Measurements from ENCODE around the gene DOLK.

The DOLK gene

GRCh38 chr9:128906741-128907140 lies 40.7 kb downstream of the DOLK start:
- no peak for DNase-seq (ENCODE audit: low spot score)

GRCh38 chr9:128905964-128906363 lies 41.4 kb downstream of the DOLK start:
- DNase-seq (ENCODE audit: low spot score), result no peak

GRCh38 chr9:128903871-128904620 lies 43.4 kb downstream of the DOLK start:
- no peak for DNase-seq (ENCODE audit: low spot score)

DNA sequence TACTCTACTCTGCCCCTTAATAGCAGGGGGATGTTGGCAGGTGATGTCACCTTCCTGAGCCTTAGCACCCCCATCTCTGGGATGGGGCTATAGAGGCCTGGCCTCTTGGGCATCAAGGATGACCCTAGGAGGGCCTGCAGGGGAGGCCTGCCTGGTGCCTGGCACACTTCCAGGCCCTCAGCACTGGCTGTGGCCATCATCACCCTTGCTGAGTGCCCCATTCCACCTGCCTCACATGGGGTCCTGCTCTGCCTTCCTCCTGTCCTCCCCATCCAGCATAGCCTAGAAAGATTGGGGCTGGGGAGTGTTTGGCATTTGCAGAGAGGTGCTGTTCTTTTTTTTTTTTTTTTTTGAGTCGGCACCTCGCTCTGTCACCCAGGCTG lies 44.3 kb downstream of the DOLK start:
- no peak for DNase-seq (ENCODE audit: low spot score)

GRCh38 chr9:128902351-128903078 lies 44.9 kb downstream of the DOLK start:
- peak; percentile 82 for DNase-seq (ENCODE audit: low spot score)

DNA sequence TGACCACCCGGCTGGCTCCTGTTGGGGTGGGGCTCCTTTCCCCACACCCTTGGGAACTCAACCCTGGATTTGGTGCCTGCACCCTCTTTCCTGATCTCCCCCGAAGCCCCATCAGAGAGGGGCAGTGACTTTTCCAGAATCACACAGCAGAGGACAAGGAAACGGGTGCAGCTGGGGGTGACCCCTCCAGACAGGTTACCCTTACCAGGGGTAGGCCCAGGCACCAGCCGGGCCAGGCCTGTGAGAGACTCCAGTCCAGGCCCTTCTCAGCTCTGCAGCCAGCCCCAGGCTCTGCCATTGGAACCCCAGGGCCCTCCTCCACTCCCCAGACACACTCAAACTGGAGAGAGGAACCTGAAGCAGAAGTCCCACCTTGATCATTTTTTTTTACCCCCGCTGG lies 45.6 kb downstream of the DOLK start:
- no peak for DNase-seq (ENCODE audit: low spot score)

DNA sequence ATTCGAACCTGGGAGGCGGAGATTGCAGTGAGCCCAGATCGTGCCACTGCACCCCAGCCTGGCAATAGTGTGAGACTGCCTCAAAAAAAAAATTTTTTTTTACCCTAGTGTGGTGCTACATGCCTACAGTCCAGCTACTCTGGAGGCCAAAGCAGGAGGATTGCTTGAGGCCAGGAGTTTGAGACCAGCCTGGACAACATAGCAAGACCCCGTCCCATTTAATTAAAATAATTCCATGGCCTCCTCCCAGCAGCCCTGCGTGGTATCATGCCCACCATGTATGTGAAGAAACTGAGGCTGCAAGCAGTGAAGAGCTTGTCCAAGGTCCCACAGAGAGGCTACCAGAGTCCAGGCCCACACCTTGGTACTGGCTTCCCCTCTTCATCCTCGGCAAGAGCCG lies 46.0 kb downstream of the DOLK start:
- DNase-seq (ENCODE audit: low spot score), result no peak

- no peak for DNase-seq (ENCODE audit: low spot score)
Measured at GRCh38 chr9:128899566-128900322, 47.7 kb downstream of the DOLK start.

- no peak for DNase-seq (ENCODE audit: low spot score)
Measured at GRCh38 chr9:128898845-128899565, 48.4 kb downstream of the DOLK start.

DNA sequence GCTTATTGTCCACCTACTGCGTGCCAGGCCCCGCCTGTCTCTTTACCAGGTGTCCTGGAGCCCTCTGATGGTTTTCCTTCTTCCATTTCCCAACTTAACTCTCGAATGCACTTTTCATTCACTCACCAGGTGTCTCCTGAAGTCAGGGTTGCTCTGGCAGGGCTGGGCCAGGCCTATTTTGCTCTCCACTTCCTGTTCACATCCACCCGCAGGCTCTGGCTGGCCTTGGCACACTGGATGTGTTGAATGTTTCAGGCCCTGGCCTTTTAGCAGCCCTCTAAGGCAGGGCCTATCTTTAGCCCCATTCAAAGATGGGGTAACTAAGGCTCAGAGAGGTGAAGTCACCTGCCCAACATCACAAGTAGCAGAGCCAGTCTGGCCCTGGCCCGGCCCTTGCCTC lies 49.0 kb downstream of the DOLK start:
- DNase-seq (ENCODE audit: low spot score), result no peak

DNA sequence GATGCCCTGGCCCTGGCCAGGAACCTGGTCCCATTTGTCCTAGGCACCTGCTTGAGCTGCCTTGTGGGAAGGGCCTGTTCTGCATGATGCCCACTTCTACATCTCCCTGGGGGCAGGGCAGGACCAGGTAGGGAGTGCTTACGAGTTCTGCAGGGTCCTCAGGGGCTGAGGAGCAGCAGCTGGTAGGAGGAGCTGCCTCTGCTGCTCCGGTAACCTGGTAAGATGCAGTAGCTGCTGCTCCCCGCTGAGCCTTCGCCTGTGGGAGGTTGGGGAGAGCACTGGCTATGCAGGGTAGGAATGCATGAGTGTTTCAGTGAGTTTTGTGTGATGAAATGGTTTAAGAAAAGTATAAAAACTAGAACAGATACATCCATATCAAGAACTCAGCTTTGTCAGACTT lies 51.8 kb downstream of the DOLK start:
- DNase-seq (ENCODE audit: low spot score), result no peak

All from NAMALWA (cell line).